ENCODE results near the gene SAMD9L. TPM values are rescaled to one million over a fixed set of nuclear protein-coding genes. Genes with fewer than 3 reads are reported as not detected.
"Not testable (repeated sequence)": the region's sequence is repeated elsewhere in the genome, so short reads cannot be mapped to it uniquely, and the experiment has no call there.

Gene SAMD9L
- total and polyA plus RNA-seq, 4 donors = 6.6 to 26.1 (median 12.4) TPM

- H3K4me1 ChIP-seq (ENCODE audit: control insufficient read depth, insufficient read depth, low read length); DNase-seq (ENCODE audit: low read depth in 4 of 6, low spot score in 6 of 6); H3K36me3 ChIP-seq (ENCODE audit: control insufficient read depth, insufficient read depth, low read length); H3K4me3 ChIP-seq (ENCODE audit: low read depth, low read length); H3K9me3 ChIP-seq (ENCODE audit: control insufficient read depth, insufficient read depth, low read length); H3K27me3 ChIP-seq (ENCODE audit: control insufficient read depth, insufficient read depth, low read length); H3K27ac ChIP-seq (ENCODE audit: low read depth, low read length): not testable (repeated sequence)
- 100% methylated on average over 2 of the region's 3 CpGs for WGBS (ENCODE audit: insufficient coverage)
Observed at GRCh38 chr7:93123532-93123931, 24.7 kb downstream of the SAMD9L start.

DNA sequence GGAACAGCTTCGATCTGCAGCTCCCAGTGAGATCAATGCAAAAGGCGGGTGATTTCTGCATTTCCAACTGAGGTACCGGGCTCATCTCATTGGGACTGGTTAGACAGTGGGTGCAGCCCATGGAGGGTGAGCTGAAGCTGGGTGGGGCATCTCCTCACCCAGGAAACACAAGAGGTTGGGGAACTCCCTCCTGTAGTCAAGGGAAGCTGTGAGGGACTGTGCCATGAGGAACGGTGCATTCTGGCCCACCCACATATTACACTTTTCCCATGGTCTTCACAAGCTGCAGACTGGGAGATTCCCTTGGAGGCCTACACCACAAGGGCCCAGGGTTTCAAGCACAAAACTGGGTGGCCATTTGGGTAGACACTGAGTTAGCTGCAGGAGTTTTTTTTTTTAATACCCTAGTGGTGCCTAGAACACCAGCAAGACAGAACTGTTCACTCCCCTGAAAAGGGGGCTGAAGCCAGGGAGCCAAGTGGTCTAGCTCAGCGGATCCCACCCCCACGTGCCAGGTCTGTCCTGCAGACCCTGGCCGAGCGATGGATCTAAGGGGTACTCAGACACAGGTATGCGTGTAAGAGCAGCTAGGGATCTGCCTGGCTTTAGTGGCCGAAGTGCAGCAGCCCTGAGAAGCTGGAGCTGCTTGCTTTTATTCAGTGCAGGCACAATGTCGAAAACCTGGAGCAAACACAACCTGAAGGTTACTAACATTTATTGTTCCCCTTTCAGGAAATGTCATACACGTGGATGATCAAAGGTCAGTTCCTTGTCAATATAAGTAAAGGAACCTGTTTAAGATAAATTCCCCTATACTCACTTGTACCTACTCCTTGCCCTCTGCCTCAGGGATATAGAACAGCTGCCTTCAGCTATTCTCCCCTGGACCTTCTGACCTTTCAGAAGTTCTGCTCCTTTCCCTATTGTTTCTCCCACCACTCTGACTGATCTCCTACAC is 27.3 kb downstream of the SAMD9L start:
- Histone ChIP-seq H3K27ac (ENCODE audit: low read depth, low read length) (no peak overlapping the region), H3K27me3 (ENCODE audit: control insufficient read depth, insufficient read depth, low read length) (no peaks in the 10 kb centered on the region), H3K36me3 (ENCODE audit: control insufficient read depth, insufficient read depth, low read length) (no peaks in the 10 kb centered on the region), H3K4me1 (ENCODE audit: control insufficient read depth, insufficient read depth, low read length) (no peaks in the 10 kb centered on the region), H3K9me3 (ENCODE audit: control insufficient read depth, insufficient read depth, low read length) (no peaks in the 10 kb centered on the region), H3K4me3 (ENCODE audit: low read depth, low read length) (no peak overlapping the region)
- DNase-seq (ENCODE audit: low read depth in 4 of 6, low spot score in 6 of 6) = no peak
- 92% methylated on average over 8 of the region's 12 CpGs for WGBS (ENCODE audit: insufficient coverage)

DNA sequence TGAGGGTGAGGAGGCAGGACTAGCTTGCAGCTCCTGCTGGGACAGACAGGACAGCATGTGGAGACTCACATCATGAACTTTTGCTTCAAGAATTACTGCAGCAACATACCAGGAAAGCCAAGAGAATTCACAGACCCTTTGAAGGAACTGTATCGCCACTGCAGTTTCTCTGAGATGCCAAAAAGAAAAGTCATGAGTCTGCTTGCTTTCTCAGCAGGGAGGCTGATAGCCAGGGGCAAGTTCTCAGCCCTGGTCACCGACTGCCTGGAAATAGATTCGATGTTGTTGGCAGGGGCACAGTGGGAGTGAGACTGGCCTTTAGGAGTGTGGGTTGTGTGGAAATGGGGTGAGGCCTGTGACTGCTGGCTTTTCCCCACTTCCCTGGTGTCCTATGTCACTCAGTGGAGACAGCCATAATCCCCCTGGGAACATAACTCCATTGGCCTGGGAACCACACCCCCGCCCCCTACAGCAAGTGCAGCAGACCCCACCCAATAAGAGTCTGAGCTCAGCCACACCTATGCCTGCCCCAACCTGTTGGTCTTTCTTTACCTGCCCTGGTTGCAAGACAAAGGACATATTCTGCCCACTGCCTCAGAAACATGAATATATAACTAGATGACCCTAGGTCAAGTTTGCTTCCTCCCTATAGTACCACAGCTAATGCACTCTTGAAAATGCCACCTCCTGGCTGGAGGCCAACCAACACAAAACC is 28.8 kb downstream of the SAMD9L start:
- no peaks in the 10 kb centered on the region for H3K36me3 ChIP-seq (ENCODE audit: control insufficient read depth, insufficient read depth, low read length)

DNA sequence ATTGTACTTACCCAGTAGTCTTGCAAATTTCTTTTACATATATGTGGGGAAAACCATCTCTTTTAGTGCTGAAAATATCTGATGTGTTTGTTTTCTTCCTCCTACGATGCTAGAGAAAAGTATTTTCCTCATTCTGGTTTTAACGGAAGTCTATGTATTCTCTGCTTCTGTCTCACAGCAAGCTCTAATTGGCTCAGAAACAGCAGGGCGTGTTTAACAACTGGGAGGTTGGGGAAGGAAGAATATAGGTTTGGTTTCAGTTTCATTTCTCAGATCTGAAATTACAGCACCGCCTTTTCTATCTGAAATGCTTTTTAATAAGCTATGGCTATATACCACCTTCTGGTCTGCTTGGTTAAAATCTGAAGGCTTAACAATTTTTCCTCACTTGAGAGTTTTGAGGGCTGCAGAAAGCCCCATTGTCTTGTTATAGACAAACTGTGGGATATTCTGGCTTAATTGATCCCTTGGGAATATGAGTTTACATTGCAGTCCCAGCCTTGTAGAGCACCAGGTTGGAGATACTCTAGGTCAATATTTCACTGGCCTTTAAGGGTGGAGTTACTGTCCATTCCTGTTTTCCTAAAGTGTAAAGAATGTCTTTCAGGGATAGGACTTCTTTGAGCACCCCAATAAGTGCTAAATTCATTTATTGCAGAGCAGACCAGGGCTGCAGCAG is 30.2 kb downstream of the SAMD9L start, which contains the start of gene SAMD9:
SAMD9 (minus strand) TSS at position 128 of the 679 bp plus-strand sequence. CDS start 11,882 bp downstream, outside the sequence.
- Histone ChIP-seq H3K27ac (ENCODE audit: low read depth, low read length) (peak within 1 kb of the TSS; percentile 72), H3K4me3 (ENCODE audit: low read depth, low read length) (peak within 1 kb of the TSS; percentile 41), H3K4me1 (ENCODE audit: control insufficient read depth, insufficient read depth, low read length) (no peaks in the 10 kb centered on the region), H3K9me3 (ENCODE audit: control insufficient read depth, insufficient read depth, low read length) (no peaks in the 10 kb centered on the region), H3K27me3 (ENCODE audit: control insufficient read depth, insufficient read depth, low read length) (no peaks in the 10 kb centered on the region), H3K36me3 (ENCODE audit: control insufficient read depth, insufficient read depth, low read length) (no peaks in the 10 kb centered on the region)
- DNase-seq (ENCODE audit: low read depth in 4 of 6, low spot score in 6 of 6) = peak; percentile 8 to 68 (median 19)
- WGBS (ENCODE audit: insufficient coverage) = 20% methylated on average over 1 of the region's 4 CpGs

More for the DNA sequence above, 28.8 kb downstream of the SAMD9L start:
- Histone ChIP-seq H3K27me3 (ENCODE audit: control insufficient read depth, insufficient read depth, low read length) (no peaks in the 10 kb centered on the region), H3K27ac (ENCODE audit: low read depth, low read length) (no peak overlapping the region), H3K4me3 (ENCODE audit: low read depth, low read length) (no peak overlapping the region), H3K4me1 (ENCODE audit: control insufficient read depth, insufficient read depth, low read length) (no peaks in the 10 kb centered on the region), H3K9me3 (ENCODE audit: control insufficient read depth, insufficient read depth, low read length) (no peaks in the 10 kb centered on the region)
- DNase-seq (ENCODE audit: low read depth in 4 of 6, low spot score in 6 of 6) = no peak
- WGBS (ENCODE audit: insufficient coverage) = 94% methylated on average over 2 of the region's 4 CpGs

DNA sequence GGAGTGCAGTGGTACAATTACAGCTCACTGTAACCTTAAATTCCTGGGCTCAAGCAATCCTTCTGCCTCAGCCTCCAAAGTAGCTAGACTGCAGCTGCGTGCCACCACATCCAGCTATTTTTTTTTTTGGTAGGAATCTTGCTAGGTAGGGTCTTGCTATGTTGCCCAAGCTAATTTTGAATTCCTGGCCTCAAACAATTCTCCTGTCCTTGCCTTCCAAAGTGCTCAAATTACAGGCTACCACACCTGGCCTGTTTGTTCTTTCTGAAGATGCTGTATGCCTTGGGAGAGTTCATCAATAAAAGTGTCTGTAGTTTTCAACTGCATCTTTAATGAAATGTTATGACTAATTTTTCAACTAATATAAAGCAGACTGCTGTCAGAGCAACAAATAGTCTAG is 30.9 kb downstream of the SAMD9L start:
- H3K9me3 ChIP-seq (ENCODE audit: control insufficient read depth, insufficient read depth, low read length) = no peaks in the 10 kb centered on the region
- DNase-seq (ENCODE audit: low read depth in 4 of 6, low spot score in 6 of 6) = no peak
- H3K4me3 ChIP-seq (ENCODE audit: low read depth, low read length) = peak overlapping the region; percentile 41
- H3K27me3 ChIP-seq (ENCODE audit: control insufficient read depth, insufficient read depth, low read length) = no peaks in the 10 kb centered on the region
- H3K4me1 ChIP-seq (ENCODE audit: control insufficient read depth, insufficient read depth, low read length) = no peaks in the 10 kb centered on the region
- no peak overlapping the region for H3K27ac ChIP-seq (ENCODE audit: low read depth, low read length)
- WGBS (ENCODE audit: insufficient coverage) = no CpG with 5 or more reads among the region's 1 CpG
- H3K36me3 ChIP-seq (ENCODE audit: control insufficient read depth, insufficient read depth, low read length) = no peaks in the 10 kb centered on the region

- no peaks in the 10 kb centered on the region for H3K36me3 ChIP-seq (ENCODE audit: control insufficient read depth, insufficient read depth, low read length)
- no peaks in the 10 kb centered on the region for H3K9me3 ChIP-seq (ENCODE audit: control insufficient read depth, insufficient read depth, low read length)
- DNase-seq (ENCODE audit: low read depth in 4 of 6, low spot score in 6 of 6) = no peak
- no peak overlapping the region for H3K4me3 ChIP-seq (ENCODE audit: low read depth, low read length)
- H3K4me1 ChIP-seq (ENCODE audit: control insufficient read depth, insufficient read depth, low read length) = no peaks in the 10 kb centered on the region
- H3K27me3 ChIP-seq (ENCODE audit: control insufficient read depth, insufficient read depth, low read length) = no peaks in the 10 kb centered on the region
- 91% methylated on average over 6 of the region's 7 CpGs for WGBS (ENCODE audit: insufficient coverage)
- no peak overlapping the region for H3K27ac ChIP-seq (ENCODE audit: low read depth, low read length)
Observed at GRCh38 chr7:93115796-93116195, 32.4 kb downstream of the SAMD9L start.

DNA sequence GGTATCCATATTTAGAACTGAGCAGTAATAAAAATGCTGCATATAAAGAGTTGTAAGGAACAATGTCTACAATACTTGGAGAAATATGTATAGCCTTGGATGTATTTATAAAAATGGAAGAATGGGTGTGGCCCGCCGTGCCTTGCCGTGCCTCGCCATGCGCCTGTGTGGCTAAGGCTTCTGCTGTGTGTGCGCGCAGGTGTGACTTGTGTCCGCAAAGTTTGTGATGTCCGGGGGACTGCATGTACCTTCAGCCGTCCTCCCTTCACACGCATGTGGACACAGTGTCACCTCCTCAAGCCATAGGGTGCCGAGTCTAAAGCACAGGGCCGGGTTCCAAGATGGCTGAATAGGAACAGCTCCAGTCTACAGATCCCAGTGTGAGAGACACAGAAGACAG is 40.2 kb downstream of the SAMD9L start:
- Histone ChIP-seq H3K36me3 (ENCODE audit: control insufficient read depth, insufficient read depth, low read length) (no peaks in the 10 kb centered on the region), H3K27ac (ENCODE audit: low read depth, low read length) (no peak overlapping the region), H3K9me3 (ENCODE audit: control insufficient read depth, insufficient read depth, low read length) (no peaks in the 10 kb centered on the region), H3K4me3 (ENCODE audit: low read depth, low read length) (no peak overlapping the region), H3K4me1 (ENCODE audit: control insufficient read depth, insufficient read depth, low read length) (no peaks in the 10 kb centered on the region), H3K27me3 (ENCODE audit: control insufficient read depth, insufficient read depth, low read length) (no peaks in the 10 kb centered on the region)
- DNase-seq (ENCODE audit: low read depth in 4 of 6, low spot score in 6 of 6) = no peak
- 96% methylated on average over 13 of the region's 13 CpGs for WGBS (ENCODE audit: insufficient coverage)

DNA sequence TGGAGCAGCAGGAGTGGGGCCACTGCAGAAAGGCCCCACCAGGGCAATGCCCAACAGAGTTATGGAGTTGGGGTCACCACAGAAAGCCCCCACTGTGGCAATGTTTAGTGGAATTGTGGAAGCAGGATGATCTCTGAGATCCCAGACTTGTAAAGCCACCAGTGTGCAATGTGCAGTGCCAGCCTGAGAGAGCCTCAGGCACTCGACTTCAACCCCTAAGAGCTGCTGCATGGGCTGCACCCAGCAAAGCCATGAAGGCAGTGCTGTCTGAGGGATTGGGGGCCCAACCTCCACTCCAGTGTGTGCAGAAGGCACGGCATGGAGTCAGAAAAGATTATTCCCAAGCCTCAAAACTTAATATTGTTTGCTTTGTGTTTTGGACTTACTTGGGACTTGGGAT is 50.8 kb downstream of the SAMD9L start:
- WGBS (ENCODE audit: insufficient coverage) = 100% methylated on average over 1 of the region's 2 CpGs
- Histone ChIP-seq H3K27me3 (ENCODE audit: control insufficient read depth, insufficient read depth, low read length) (no peaks in the 10 kb centered on the region), H3K4me3 (ENCODE audit: low read depth, low read length) (no peak overlapping the region), H3K4me1 (ENCODE audit: control insufficient read depth, insufficient read depth, low read length) (no peaks in the 10 kb centered on the region), H3K27ac (ENCODE audit: low read depth, low read length) (no peak overlapping the region), H3K36me3 (ENCODE audit: control insufficient read depth, insufficient read depth, low read length) (no peaks in the 10 kb centered on the region), H3K9me3 (ENCODE audit: control insufficient read depth, insufficient read depth, low read length) (no peaks in the 10 kb centered on the region)
- no peak for DNase-seq (ENCODE audit: low read depth in 4 of 6, low spot score in 6 of 6)

GRCh38 chr7:93092757-93093370 is 55.3 kb downstream of the SAMD9L start:
- no peak overlapping the region for H3K4me3 ChIP-seq (ENCODE audit: low read depth, low read length)
- DNase-seq (ENCODE audit: low read depth in 4 of 6, low spot score in 6 of 6) = no peak
- no peak overlapping the region for H3K27ac ChIP-seq (ENCODE audit: low read depth, low read length)
- no peaks in the 10 kb centered on the region for H3K36me3 ChIP-seq (ENCODE audit: control insufficient read depth, insufficient read depth, low read length)
- H3K27me3 ChIP-seq (ENCODE audit: control insufficient read depth, insufficient read depth, low read length) = no peaks in the 10 kb centered on the region
- H3K9me3 ChIP-seq (ENCODE audit: control insufficient read depth, insufficient read depth, low read length) = no peaks in the 10 kb centered on the region
- no peaks in the 10 kb centered on the region for H3K4me1 ChIP-seq (ENCODE audit: control insufficient read depth, insufficient read depth, low read length)
- WGBS (ENCODE audit: insufficient coverage) = 100% methylated on average over 1 of the region's 1 CpG
